H1 (cell line): ENCODE data around the gene PROX2. TPM values are rescaled to one million over a fixed set of nuclear protein-coding genes. Genes with fewer than 3 reads are reported as not detected.

Experiments used
- JUND ChIP-seq: IDR thresholded peaks from 2 replicates; pipeline ENCODE4 v1.6.1; 2011; ENCODE audit warnings: mild to moderate bottlenecking, improper control_type of control experiment, low read length
- KDM4A ChIP-seq: IDR thresholded peaks from one replicate; pipeline ENCODE4 v1.7.1; 2012; ENCODE audit warnings: low read depth, mild to moderate bottlenecking, moderate library complexity, low read length, inconsistent platforms; ENCODE audit not compliant: severe bottlenecking
- POLR2A ChIP-seq, 2 experiments: IDR thresholded peaks; 1 replicate in 1 of 2; 2 replicates in 1 of 2; pipeline ENCODE4 v1.6.1; 2011; ENCODE audit warnings: low read depth in 2 of 2, low read length in 2 of 2, mild to moderate bottlenecking in 2 of 2; ENCODE audit errors: control extremely low read depth in 1 of 2
- RXRA ChIP-seq: IDR thresholded peaks from 2 replicates; pipeline ENCODE4 v1.6.1; 2011; ENCODE audit warnings: low read depth, mild to moderate bottlenecking, low read length, moderate library complexity; ENCODE audit not compliant: insufficient read depth
- SIRT6 ChIP-seq: IDR thresholded peaks from one replicate; pipeline ENCODE4 v1.7.1; 2012; ENCODE audit warnings: low read length, inconsistent platforms
- SIX5 ChIP-seq: IDR thresholded peaks from 2 replicates; pipeline ENCODE4 v1.6.1; 2011; ENCODE audit warnings: mild to moderate bottlenecking, low read depth, low read length
- TAF7 ChIP-seq: optimal IDR thresholded peaks from 2 replicates; pipeline ENCODE3; 2011; ENCODE audit warnings: low read depth, mild to moderate bottlenecking, inconsistent platforms, low read length, moderate library complexity, borderline replicate concordance
- polyA plus RNA-seq, 7 experiments: library from polyadenylated mRNA; depleted of rRNA in 3 of 7; stranded (reverse) in 5 of 7; unstranded in 2 of 7; fragments of >200 nt in 5 of 7; fragments of 200-250 nt in 2 of 7; gene quantifications; 1 replicate in 5 of 7; 2 replicates in 1 of 7; 4 replicates in 1 of 7; pipeline versions ENCODE4 v1.2.1 to v1.2.3, GENCODE V29; 2011 to 2013; ENCODE audit warnings: missing spikeins in 2 of 7, mixed read lengths in 2 of 7
- total RNA-seq: library from RNA; stranded (reverse); fragmentation: NEBNext Ultra II Directional; extraction: Animal tissue kit (Norgen Biotek cat#: 25700); gene quantifications from 2 replicates; pipeline ENCODE4 v1.2.1, GENCODE V29; 2021

The PROX2 gene
- total and polyA plus RNA-seq, 2 of the 8 experiments (the other 6 are each of a cell fraction or from before 2014, with no cell fraction given) = 0.03 TPM; not detected in 1

- TF ChIP-seq TAF7 = no peak
- no peak for TF ChIP-seq RXRA
- no peak for TF ChIP-seq SIX5
- TF ChIP-seq KDM4A = no peak
- TF ChIP-seq JUND = no peak
- TF ChIP-seq POLR2A (IDR thresholded peaks at IDR 0.05; ENCODE audit: control extremely low read depth in 1 of 2, low read depth in 2 of 2, low read length in 2 of 2) = 0 out of 3 replicates have a peak, but pooled peaks of 1 of the 2 experiments have one; percentile 6
- no peak for TF ChIP-seq SIRT6
Observed at GRCh38 chr14:74888164-74889158, 12.5 kb upstream of the PROX2 start (continued).
